ENCODE data around the gene ARHGEF12. TPM values are rescaled to one million over a fixed set of nuclear protein-coding genes. Genes with fewer than 3 reads are reported as not detected.

The ARHGEF12 gene
- polyA plus RNA-seq, 2 of the 4 experiments (the other 2 are of a cell fraction), result 16.7 to 27.2 TPM

GRCh38 chr11:120354068-120354467 lies 17.9 kb downstream of the ARHGEF12 start:
- no peak for DNase-seq (ENCODE audit: low read depth in 1 of 2, low spot score in 1 of 2)
- POLR2A ChIA-PET, result interaction anchor here (1.1 kb wide), 1 partner anchor 17 kb away, joined by 3 read pairs; no protein-coding TSS in a partner anchor
- Histone ChIP-seq H3K4me2 (no peak overlapping the region), H3K4me1 (peaks cover 19% of the 10 kb centered on the region; the same call in 2 of the 3 replicates), H3K9me3 (no peaks in the 10 kb centered on the region), H3K27ac (no peak overlapping the region), H3K4me3 (no peak overlapping the region)
- FAIRE-seq, result no peak
- ATAC-seq, result peak in 1 of 2 experiments; percentile 33; a peak in 2 of 6 replicates
- no peak for TF ChIP-seq ZNF302 (CRISPR knock-in tag; IDR thresholded peaks at IDR 0.05)
- TF ChIP-seq RAD21 (conservative IDR thresholded peaks at IDR 0.05 in 1 of 2, IDR thresholded peaks at IDR 0.05 in 1 of 2), result no peak
- CTCF ChIA-PET, result no interaction called here
- 57% methylated on average over 1 of the region's 1 CpG for WGBS (ENCODE audit: missing lambda C conversion rate)

- no peak for DNase-seq (ENCODE audit: low read depth in 1 of 2, low spot score in 1 of 2)
- no peak for FAIRE-seq
- WGBS (ENCODE audit: missing lambda C conversion rate), result 58% methylated on average over 6 of the region's 6 CpGs
- Histone ChIP-seq H3K27ac (no peak overlapping the region), H3K4me2 (no peak overlapping the region), H3K4me3 (no peak overlapping the region), H3K4me1 (peaks cover 13% of the 10 kb centered on the region; the same call in 2 of the 3 replicates), H3K9me3 (no peaks in the 10 kb centered on the region)
- CTCF ChIA-PET, result interaction anchor here (1.3 kb wide), 1 partner anchor 17 kb away, joined by 3 read pairs; no protein-coding TSS in a partner anchor
- ATAC-seq, result no peak
- TF ChIP-seq HOXB13 (CRISPR knock-in tag; IDR thresholded peaks at IDR 0.05; ENCODE audit: low read depth) (no peak), NPAS2 (CRISPR knock-in tag; IDR thresholded peaks at IDR 0.05; ENCODE audit: borderline replicate concordance) (no peak), BCL3 (IDR thresholded peaks at IDR 0.05) (no peak), KDM1A (IDR thresholded peaks at IDR 0.05; ENCODE audit: low read depth) (no peak), ZFP36 (IDR thresholded peaks at IDR 0.05; ENCODE audit: borderline replicate concordance, partially characterized antibody) (no peak), HOXA7 (CRISPR knock-in tag; IDR thresholded peaks at IDR 0.05) (no peak), MAFK (IDR thresholded peaks at IDR 0.05; ENCODE audit: partially characterized antibody) (no peak), POLR2AphosphoS2 (conservative IDR thresholded peaks at IDR 0.05; ENCODE audit: low read length) (no peak), TFCP2L1 (CRISPR knock-in tag; IDR thresholded peaks at IDR 0.05) (no peak), RAD21 (conservative IDR thresholded peaks at IDR 0.05 in 1 of 2, IDR thresholded peaks at IDR 0.05 in 1 of 2) (no peak), POLR2A (IDR thresholded peaks at IDR 0.05; ENCODE audit: low read length) (no peak), FOSB (CRISPR knock-in tag; IDR thresholded peaks at IDR 0.05) (no peak), ZC3H11A (IDR thresholded peaks at IDR 0.05) (no peak), TP53 (CRISPR knock-in tag; IDR thresholded peaks at IDR 0.05) (no peak), SMC3 (IDR thresholded peaks at IDR 0.05) (no peak), RCOR1 (IDR thresholded peaks at IDR 0.05; ENCODE audit: low read depth, low read length) (no peak), REST (IDR thresholded peaks at IDR 0.05) (no peak), JUNB (IDR thresholded peaks at IDR 0.05) (no peak), RNF2 (IDR thresholded peaks at IDR 0.05; ENCODE audit: borderline replicate concordance, low read depth) (no peak), SREBF2 (IDR thresholded peaks at IDR 0.05) (no peak)
- POLR2A ChIA-PET, result interaction anchor here (1.1 kb wide), 1 partner anchor 18 kb away, joined by 3 read pairs; no protein-coding TSS in a partner anchor
Observed at GRCh38 chr11:120354779-120355178, 18.6 kb downstream of the ARHGEF12 start.
